ENCODE results near the gene NGF. TPM values are rescaled to one million over a fixed set of nuclear protein-coding genes. Genes with fewer than 3 reads are reported as not detected.

NGF gene
- polyA plus RNA-seq, 3 donors = not detected

- no peaks in the 10 kb centered on the region for H4K20me1 ChIP-seq (ENCODE audit: insufficient read depth, low read length)
- H3K9me3 ChIP-seq (replicated peaks in 1 of 2; ENCODE audit: control insufficient read depth in 1 of 2, insufficient read depth in 1 of 2, low read length in 2 of 2) = peaks cover 3 to 7% of the 10 kb centered on the region in 2 donors
- DNase-seq = no peak
- H2AFZ ChIP-seq (ENCODE audit: insufficient read depth, low read depth, low read length, poor library complexity, severe bottlenecking) = no peak overlapping the region
- Mint-ChIP-seq H3K9me3 (peaks cover 0 to 10% (median 6%) of the 10 kb centered on the region in 7 donors), H3K27me3 (ENCODE audit: low read depth in 3 of 3) (peaks cover 0 to 7% (median 0%) of the 10 kb centered on the region in 3 donors), H3K36me3 (no peaks in the 10 kb centered on the region), H3K4me1 (peaks cover 4% of the 10 kb centered on the region), H3K27ac (no peak overlapping the region), H3K4me3 (no peak overlapping the region)
- no peak overlapping the region for H3K27ac ChIP-seq (ENCODE audit: low read depth in 1 of 2, low read length in 2 of 2)
- TF ChIP-seq, protein P1, sequence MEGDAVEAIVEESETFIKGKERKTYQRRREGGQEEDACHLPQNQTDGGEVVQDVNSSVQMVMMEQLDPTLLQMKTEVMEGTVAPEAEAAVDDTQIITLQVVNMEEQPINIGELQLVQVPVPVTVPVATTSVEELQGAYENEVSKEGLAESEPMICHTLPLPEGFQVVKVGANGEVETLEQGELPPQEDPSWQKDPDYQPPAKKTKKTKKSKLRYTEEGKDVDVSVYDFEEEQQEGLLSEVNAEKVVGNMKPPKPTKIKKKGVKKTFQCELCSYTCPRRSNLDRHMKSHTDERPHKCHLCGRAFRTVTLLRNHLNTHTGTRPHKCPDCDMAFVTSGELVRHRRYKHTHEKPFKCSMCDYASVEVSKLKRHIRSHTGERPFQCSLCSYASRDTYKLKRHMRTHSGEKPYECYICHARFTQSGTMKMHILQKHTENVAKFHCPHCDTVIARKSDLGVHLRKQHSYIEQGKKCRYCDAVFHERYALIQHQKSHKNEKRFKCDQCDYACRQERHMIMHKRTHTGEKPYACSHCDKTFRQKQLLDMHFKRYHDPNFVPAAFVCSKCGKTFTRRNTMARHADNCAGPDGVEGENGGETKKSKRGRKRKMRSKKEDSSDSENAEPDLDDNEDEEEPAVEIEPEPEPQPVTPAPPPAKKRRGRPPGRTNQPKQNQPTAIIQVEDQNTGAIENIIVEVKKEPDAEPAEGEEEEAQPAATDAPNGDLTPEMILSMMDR (IDR thresholded peaks at IDR 0.05) = no peak
- no peaks in the 10 kb centered on the region for H3K27me3 ChIP-seq (ENCODE audit: control insufficient read depth in 2 of 2, insufficient read depth in 2 of 2, low read length in 2 of 2)
- no peak overlapping the region for H3K9ac ChIP-seq (ENCODE audit: insufficient read depth, low read length, poor library complexity, severe bottlenecking)
- H3K4me3 ChIP-seq (replicated peaks in 1 of 3; ENCODE audit: low read depth in 2 of 3, low read length in 3 of 3) = no peak overlapping the region
- H3K79me2 ChIP-seq (ENCODE audit: insufficient read depth, low read length) = no peaks in the 10 kb centered on the region
- no peaks in the 10 kb centered on the region for H3K36me3 ChIP-seq (replicated peaks in 1 of 2; ENCODE audit: control insufficient read depth in 1 of 2, insufficient read depth in 2 of 2, low read length in 2 of 2)
- 86% methylated on average over 1 of the region's 3 CpGs for WGBS (ENCODE audit: insufficient coverage)
- H3K4me2 ChIP-seq (replicated peaks; ENCODE audit: extremely low read depth, low read length, poor library complexity, severe bottlenecking) = no peak overlapping the region
- peaks cover 0 to 7% of the 10 kb centered on the region in 2 donors for H3K4me1 ChIP-seq (ENCODE audit: control insufficient read depth in 1 of 2, insufficient read depth in 2 of 2, low read length in 2 of 2)
- intact Hi-C loops (cut with micrococcal nuclease) = no loop called here
These were observed 59.8 kb downstream of the NGF start for GRCh38 chr1:115278211-115278610.

DNA sequence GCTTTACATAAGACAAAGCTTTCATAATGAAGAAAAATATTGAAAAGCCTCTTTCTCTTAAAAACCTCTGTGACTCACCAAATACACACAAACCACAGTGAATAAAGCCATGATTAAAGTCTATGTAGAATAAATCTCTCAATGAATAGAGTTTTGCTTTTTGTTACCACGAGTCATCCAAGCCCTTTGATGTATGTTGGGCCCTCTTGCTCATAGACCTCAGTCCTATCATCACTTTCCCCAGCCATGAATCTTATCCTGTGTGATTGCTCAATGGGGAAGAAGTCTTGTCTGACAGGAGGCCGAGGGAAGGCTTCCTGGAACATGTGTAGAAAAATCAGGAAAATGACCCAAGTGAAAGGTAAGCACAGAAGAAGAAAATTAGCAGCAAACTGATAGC lies 60.8 kb downstream of the NGF start:
- Histone ChIP-seq H3K4me1 (ENCODE audit: control insufficient read depth in 1 of 2, insufficient read depth in 2 of 2, low read length in 2 of 2) (peaks cover 0 to 2% of the 10 kb centered on the region in 2 donors), H3K4me2 (replicated peaks; ENCODE audit: extremely low read depth, low read length, poor library complexity, severe bottlenecking) (no peak overlapping the region), H3K27ac (ENCODE audit: low read depth in 1 of 2, low read length in 2 of 2) (no peak overlapping the region), H3K36me3 (replicated peaks in 1 of 2; ENCODE audit: control insufficient read depth in 1 of 2, insufficient read depth in 2 of 2, low read length in 2 of 2) (no peaks in the 10 kb centered on the region), H4K20me1 (ENCODE audit: insufficient read depth, low read length) (no peaks in the 10 kb centered on the region), H3K9ac (ENCODE audit: insufficient read depth, low read length, poor library complexity, severe bottlenecking) (no peak overlapping the region), H2AFZ (ENCODE audit: insufficient read depth, low read depth, low read length, poor library complexity, severe bottlenecking) (no peak overlapping the region), H3K79me2 (ENCODE audit: insufficient read depth, low read length) (no peaks in the 10 kb centered on the region), H3K27me3 (ENCODE audit: control insufficient read depth in 2 of 2, insufficient read depth in 2 of 2, low read length in 2 of 2) (no peaks in the 10 kb centered on the region), H3K4me3 (replicated peaks in 1 of 3; ENCODE audit: low read depth in 2 of 3, low read length in 3 of 3) (no peak overlapping the region), H3K9me3 (replicated peaks in 1 of 2; ENCODE audit: control insufficient read depth in 1 of 2, insufficient read depth in 1 of 2, low read length in 2 of 2) (peaks cover 3 to 7% of the 10 kb centered on the region in 2 donors)
- no peak for DNase-seq
- H3K27ac Mint-ChIP-seq = no peak overlapping the region
- H3K4me1 Mint-ChIP-seq = no peaks in the 10 kb centered on the region
- peaks cover 0 to 5% (median 0%) of the 10 kb centered on the region in 3 donors for H3K27me3 Mint-ChIP-seq (ENCODE audit: low read depth in 3 of 3)
- no peaks in the 10 kb centered on the region for H3K36me3 Mint-ChIP-seq
- intact Hi-C loops (cut with micrococcal nuclease) = loop anchor here in 1 of 2 donors (2.0 kb wide), 1 partner anchor 46 kb away; no protein-coding TSS in a partner anchor
- TF ChIP-seq, protein P1 (IDR thresholded peaks at IDR 0.05) = no peak
- 80% methylated on average over 1 of the region's 2 CpGs for WGBS (ENCODE audit: insufficient coverage)
- H3K4me3 Mint-ChIP-seq = no peak overlapping the region
- H3K9me3 Mint-ChIP-seq = peaks cover 0 to 10% (median 6%) of the 10 kb centered on the region in 7 donors

All from CD14-positive monocyte (primary cell).